ENCODE results near the gene EPB42. TPM values are rescaled to one million over a fixed set of nuclear protein-coding genes. Genes with fewer than 3 reads are reported as not detected.

Gene EPB42
- total and polyA plus RNA-seq, 2 of the 4 experiments (the other 2 are of a cell fraction), result not detected

GRCh38 chr15:43242616-43243015, 21.8 kb upstream of the EPB42 start:
- no peak overlapping the region for H2AK5ac ChIP-seq (ENCODE audit: low read depth, low read length)
- H2BK20ac ChIP-seq (ENCODE audit: low read depth, low read length), result no peak overlapping the region
- no peak overlapping the region for H4K91ac ChIP-seq (ENCODE audit: insufficient read depth, low read depth, low read length)
- no peak overlapping the region for H2BK120ac ChIP-seq (ENCODE audit: low read depth, low read length)
- H2BK5ac ChIP-seq (ENCODE audit: low read depth, low read length, poor library complexity, severe bottlenecking), result no peak overlapping the region
- no peaks in the 10 kb centered on the region; the same call in 1 of the 2 replicates for H3K9me1 ChIP-seq (ENCODE audit: insufficient read depth, low read length)
- no peak overlapping the region for H3K27ac ChIP-seq (ENCODE audit: insufficient read depth, low read length)
- no peak overlapping the region for H3K14ac ChIP-seq (replicated peaks; ENCODE audit: low read depth, low read length)
- no peak overlapping the region for H3K23ac ChIP-seq (ENCODE audit: low read depth, low read length)
- H2BK15ac ChIP-seq (ENCODE audit: low read depth, low read length), result no peak overlapping the region
- H3K9me3 ChIP-seq (ENCODE audit: control insufficient read depth, insufficient read depth, low read length), result no peaks in the 10 kb centered on the region
- no peaks in the 10 kb centered on the region for H3K4me1 ChIP-seq (ENCODE audit: control insufficient read depth, insufficient read depth, low read length)
- no peak overlapping the region for H3K4ac ChIP-seq (ENCODE audit: low read depth, low read length)
- intact Hi-C loops (cut with micrococcal nuclease) (no loop called here), in situ Hi-C loops (cut with MboI; ENCODE audit: low sequenced_read_pairs) (no loop called here), dilution Hi-C loops (cut with HindIII; ENCODE audit: low sequenced_read_pairs, unreplicated experiment) (no loop called here)
- no peak overlapping the region for H3K18ac ChIP-seq (ENCODE audit: low read depth, low read length)
- H3K79me1 ChIP-seq (ENCODE audit: low read depth in 1 of 2, low read length in 2 of 2), result no peaks in the 10 kb centered on the region
- peaks cover 54% of the 10 kb centered on the region for H3K27me3 ChIP-seq (ENCODE audit: control insufficient read depth, insufficient read depth, low read length)
- no peak overlapping the region for H4K5ac ChIP-seq (ENCODE audit: low read depth, low read length)
- BruUV-seq (replicated peaks), result no TSS peak
- H2AK9ac ChIP-seq (replicated peaks; ENCODE audit: low read depth, low read length, poor library complexity), result no peak overlapping the region
- TF ChIP-seq FOS (IDR thresholded peaks at IDR 0.05; ENCODE audit: low read depth, low read length), result no peak
- TF ChIP-seq, protein P1, sequence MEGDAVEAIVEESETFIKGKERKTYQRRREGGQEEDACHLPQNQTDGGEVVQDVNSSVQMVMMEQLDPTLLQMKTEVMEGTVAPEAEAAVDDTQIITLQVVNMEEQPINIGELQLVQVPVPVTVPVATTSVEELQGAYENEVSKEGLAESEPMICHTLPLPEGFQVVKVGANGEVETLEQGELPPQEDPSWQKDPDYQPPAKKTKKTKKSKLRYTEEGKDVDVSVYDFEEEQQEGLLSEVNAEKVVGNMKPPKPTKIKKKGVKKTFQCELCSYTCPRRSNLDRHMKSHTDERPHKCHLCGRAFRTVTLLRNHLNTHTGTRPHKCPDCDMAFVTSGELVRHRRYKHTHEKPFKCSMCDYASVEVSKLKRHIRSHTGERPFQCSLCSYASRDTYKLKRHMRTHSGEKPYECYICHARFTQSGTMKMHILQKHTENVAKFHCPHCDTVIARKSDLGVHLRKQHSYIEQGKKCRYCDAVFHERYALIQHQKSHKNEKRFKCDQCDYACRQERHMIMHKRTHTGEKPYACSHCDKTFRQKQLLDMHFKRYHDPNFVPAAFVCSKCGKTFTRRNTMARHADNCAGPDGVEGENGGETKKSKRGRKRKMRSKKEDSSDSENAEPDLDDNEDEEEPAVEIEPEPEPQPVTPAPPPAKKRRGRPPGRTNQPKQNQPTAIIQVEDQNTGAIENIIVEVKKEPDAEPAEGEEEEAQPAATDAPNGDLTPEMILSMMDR (conservative IDR thresholded peaks at IDR 0.05; ENCODE audit: low read depth, low read length), result no peak
- TF ChIP-seq NFE2L2 (IDR thresholded peaks at IDR 0.05; ENCODE audit: low read depth, low read length), result no peak
- TF ChIP-seq MAZ (IDR thresholded peaks at IDR 0.05; ENCODE audit: borderline replicate concordance, low read depth, low read length), result no peak
- no peak for TF ChIP-seq RFX5 (IDR thresholded peaks at IDR 0.05; ENCODE audit: low read depth, low read length)
- TF ChIP-seq, protein P2, sequence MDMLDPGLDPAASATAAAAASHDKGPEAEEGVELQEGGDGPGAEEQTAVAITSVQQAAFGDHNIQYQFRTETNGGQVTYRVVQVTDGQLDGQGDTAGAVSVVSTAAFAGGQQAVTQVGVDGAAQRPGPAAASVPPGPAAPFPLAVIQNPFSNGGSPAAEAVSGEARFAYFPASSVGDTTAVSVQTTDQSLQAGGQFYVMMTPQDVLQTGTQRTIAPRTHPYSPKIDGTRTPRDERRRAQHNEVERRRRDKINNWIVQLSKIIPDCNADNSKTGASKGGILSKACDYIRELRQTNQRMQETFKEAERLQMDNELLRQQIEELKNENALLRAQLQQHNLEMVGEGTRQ (IDR thresholded peaks at IDR 0.05; ENCODE audit: low read depth, low read length), result no peak
- TF ChIP-seq RCOR1 (IDR thresholded peaks at IDR 0.05; ENCODE audit: insufficient replicate concordance, low read length), result no peak
- no peak for TF ChIP-seq SMC3 (IDR thresholded peaks at IDR 0.05; ENCODE audit: low read depth, low read length)
- TF ChIP-seq CHD1 (IDR thresholded peaks at IDR 0.05; ENCODE audit: low read depth, low read length), result no peak
- no peak for TF ChIP-seq CEBPB (IDR thresholded peaks at IDR 0.05; ENCODE audit: low read depth, low read length)
- TF ChIP-seq MAFK (IDR thresholded peaks at IDR 0.05; ENCODE audit: low read depth, low read length), result no peak
- no peak for TF ChIP-seq MXI1 (IDR thresholded peaks at IDR 0.05; ENCODE audit: borderline replicate concordance, low read depth, low read length)
- H3K36me3 ChIP-seq (ENCODE audit: control insufficient read depth, insufficient read depth, low read length), result no peaks in the 10 kb centered on the region
- no peak overlapping the region for H3K9ac ChIP-seq (ENCODE audit: low read depth, low read length)
- no peak overlapping the region for H2AFZ ChIP-seq (replicated peaks; ENCODE audit: low read length, poor library complexity)
- no peak overlapping the region for H3K56ac ChIP-seq (ENCODE audit: extremely low read depth, insufficient read depth, low read length)
- no peaks in the 10 kb centered on the region for H4K20me1 ChIP-seq (ENCODE audit: insufficient read depth, low read length)
- CTCF ChIA-PET, result no interaction called here
- no peak overlapping the region for H3K4me2 ChIP-seq (ENCODE audit: low read depth, low read length)
- no CpG with 5 or more reads among the region's 5 CpGs for WGBS, 2 experiments (ENCODE audit: extremely low coverage in 2 of 2, insufficient read length in 1 of 2)
- DNase-seq, result no peak
- H3K4me3 ChIP-seq (ENCODE audit: insufficient read depth, low read depth, low read length), result no peak overlapping the region
- POLR2A ChIA-PET (ENCODE audit: unreplicated experiment), result no interaction called here
- no peak overlapping the region for H4K8ac ChIP-seq (ENCODE audit: low read depth in 2 of 2, low read length in 2 of 2)
- ATAC-seq (ENCODE audit: low read depth), result no peak

Data from IMR-90 (cell line).